Stimulated activated effector memory CD8-positive, alpha-beta T cell treated with anti-CD3 and anti-CD28 coated beads, Interleukin-12 subunit alpha, Interleukin-12 subunit beta, amount 100 ng/mL, for 72 hours (primary cell): ENCODE results near the gene VMAC.
"Not testable (repeated sequence)": the region's sequence is repeated elsewhere in the genome, so short reads cannot be mapped to it uniquely, and the experiment has no call there.

Experiments used
- ATAC-seq: fragments of 150-1000 bp; cut with Tn5 transposase; 2 replicates; pipeline ENCODE4 v1.10.0; 2021
- DNase-seq, 2 donors: peaks; one replicate each; pipeline ENCODE4 v3.0.0; 2021 to 2022; ENCODE audit warnings: low spot score in 2 of 2
- H3K27ac Mint-ChIP-seq: one replicate; pipeline ENCODE4 v1.8.0; 2022; ENCODE audit warnings: mild to moderate bottlenecking, mixed read lengths
- H3K36me3 Mint-ChIP-seq: one replicate; pipeline ENCODE4 v1.8.0; 2022; ENCODE audit warnings: mild to moderate bottlenecking, mixed read lengths
- H3K4me1 Mint-ChIP-seq: one replicate; pipeline ENCODE4 v1.8.0; 2022; ENCODE audit warnings: mixed read lengths
- H3K4me3 Mint-ChIP-seq: one replicate; pipeline ENCODE4 v1.8.0; 2022; ENCODE audit warnings: mild to moderate bottlenecking, mixed read lengths
- H3K9me3 Mint-ChIP-seq: one replicate; pipeline ENCODE4 v1.8.0; 2022; ENCODE audit warnings: mixed read lengths

The VMAC gene

DNA sequence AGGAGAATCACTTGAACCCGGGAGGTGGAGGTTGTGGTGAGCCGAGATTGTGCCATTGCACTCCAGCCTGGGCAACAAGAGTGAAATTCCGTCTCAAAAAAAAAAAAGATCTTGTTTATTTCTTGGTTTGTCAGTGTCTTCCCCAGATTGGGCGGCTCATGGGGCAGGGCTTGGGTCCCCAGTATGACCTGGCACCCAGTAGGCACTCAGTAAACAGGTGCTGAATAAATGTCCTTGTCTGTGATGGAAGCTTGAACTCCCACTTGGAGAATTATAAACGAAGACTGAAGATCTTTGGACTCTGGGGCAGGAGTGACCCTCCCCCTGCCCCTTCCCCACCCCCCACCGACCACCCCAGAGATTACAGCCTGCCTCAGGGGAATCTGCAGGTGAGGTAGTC, 24.5 kb upstream of the VMAC start:
- Mint-ChIP-seq H3K4me1 (no peaks in the 10 kb centered on the region), H3K36me3 (no peaks in the 10 kb centered on the region), H3K27ac (no peak overlapping the region), H3K9me3 (no peaks in the 10 kb centered on the region), H3K4me3 (no peak overlapping the region)
- DNase-seq = no peak
- no peak for ATAC-seq

DNA sequence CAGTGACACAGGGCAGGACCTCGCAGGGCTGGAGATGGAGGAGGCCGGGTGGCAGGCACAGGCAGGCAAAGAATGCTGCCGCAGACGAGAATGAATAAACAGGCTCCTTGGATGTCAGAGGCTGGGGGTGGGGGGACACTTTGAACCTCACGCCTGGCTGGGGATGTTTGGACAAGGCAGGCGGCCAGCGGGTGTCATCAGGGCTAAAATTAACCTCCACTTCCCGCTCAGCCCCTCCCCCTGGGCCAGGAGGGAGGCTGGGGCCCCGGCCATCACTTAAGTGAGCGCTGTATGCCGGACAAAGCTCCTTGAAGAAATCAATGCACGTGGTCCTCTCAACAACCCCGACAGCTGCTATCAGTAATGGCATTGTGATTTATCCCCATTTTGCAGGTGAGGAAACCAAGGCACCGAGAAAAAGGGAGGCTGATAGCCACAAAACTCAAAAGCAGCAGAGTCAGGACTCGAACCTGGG, 24.0 kb upstream of the VMAC start:
- H3K4me3 Mint-ChIP-seq = no peak overlapping the region
- H3K4me1 Mint-ChIP-seq = no peaks in the 10 kb centered on the region
- no peak for ATAC-seq
- H3K36me3 Mint-ChIP-seq = no peaks in the 10 kb centered on the region
- no peak overlapping the region for H3K27ac Mint-ChIP-seq
- no peak for DNase-seq
- H3K9me3 Mint-ChIP-seq = no peaks in the 10 kb centered on the region

DNA sequence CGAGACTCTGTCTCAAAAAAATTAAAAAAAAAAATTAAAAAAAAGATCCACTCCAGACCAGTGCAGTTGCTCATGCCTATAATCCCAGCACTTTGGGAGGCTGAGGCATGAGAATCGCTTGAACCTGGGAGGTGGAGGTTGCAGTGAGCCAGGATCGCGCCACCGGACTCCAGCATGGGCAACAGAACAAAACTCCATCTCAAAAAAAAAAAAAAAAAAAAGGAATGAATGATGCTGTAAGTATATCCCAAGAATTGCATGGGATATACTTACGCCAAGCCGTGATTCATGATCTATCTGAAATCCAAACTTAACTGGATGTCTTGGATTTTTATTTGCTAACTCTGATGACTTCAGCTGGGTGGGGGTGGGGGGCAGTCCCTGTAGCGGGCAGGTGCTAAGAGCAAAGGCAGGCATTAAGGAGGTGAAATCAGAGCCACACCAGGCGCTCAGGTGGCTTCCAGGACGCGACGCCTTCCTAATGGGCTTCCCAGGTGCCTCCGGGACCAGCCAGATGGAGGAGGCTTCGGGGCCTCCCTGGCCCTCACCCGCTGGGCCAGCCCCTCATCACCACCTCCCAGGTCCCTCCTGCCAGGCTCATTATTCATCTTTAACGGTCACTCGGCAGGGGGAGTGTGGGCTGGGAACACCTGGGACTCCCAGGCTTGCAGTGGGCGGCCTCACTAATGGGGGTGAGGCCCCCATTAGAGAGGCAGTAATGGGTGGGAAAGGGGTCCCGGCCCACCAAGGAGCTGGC, 23.0 kb upstream of the VMAC start:
- DNase-seq (no peak), ATAC-seq (no peak)
- H3K9me3 Mint-ChIP-seq = no peaks in the 10 kb centered on the region
- no peaks in the 10 kb centered on the region for H3K36me3 Mint-ChIP-seq
- no peak overlapping the region for H3K4me3 Mint-ChIP-seq
- H3K4me1 Mint-ChIP-seq = no peaks in the 10 kb centered on the region
- H3K27ac Mint-ChIP-seq = no peak overlapping the region

DNA sequence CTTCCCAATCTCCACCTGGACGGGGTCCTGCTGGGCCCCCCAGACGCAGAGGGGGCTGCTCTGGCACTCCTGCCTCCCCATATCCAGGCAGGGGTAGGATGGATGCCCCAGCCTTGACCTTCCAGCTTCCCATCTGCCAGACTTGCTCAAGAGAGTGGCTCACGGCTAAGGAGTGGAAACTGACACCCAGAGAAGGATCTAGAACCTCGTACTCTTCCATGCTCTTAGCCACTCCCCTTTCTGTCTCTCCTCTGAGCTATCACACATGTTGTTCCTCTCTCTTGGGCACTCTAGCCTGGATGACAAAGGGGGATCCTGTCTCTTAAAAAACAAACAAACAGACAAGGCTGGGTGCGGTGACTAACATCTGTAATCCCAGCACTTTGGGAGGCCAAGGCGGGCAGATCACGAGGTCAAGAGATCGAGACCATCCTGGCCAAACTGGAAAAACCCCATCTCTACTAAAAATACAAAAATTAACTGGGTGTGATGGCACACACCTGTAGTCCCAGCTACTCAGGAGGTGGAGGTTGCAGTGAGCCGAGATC, 22.2 kb upstream of the VMAC start:
- Mint-ChIP-seq H3K4me1 (no peaks in the 10 kb centered on the region), H3K36me3 (no peaks in the 10 kb centered on the region), H3K4me3 (no peak overlapping the region), H3K9me3 (no peaks in the 10 kb centered on the region), H3K27ac (no peak overlapping the region)
- ATAC-seq = no peak
- no peak for DNase-seq

DNA sequence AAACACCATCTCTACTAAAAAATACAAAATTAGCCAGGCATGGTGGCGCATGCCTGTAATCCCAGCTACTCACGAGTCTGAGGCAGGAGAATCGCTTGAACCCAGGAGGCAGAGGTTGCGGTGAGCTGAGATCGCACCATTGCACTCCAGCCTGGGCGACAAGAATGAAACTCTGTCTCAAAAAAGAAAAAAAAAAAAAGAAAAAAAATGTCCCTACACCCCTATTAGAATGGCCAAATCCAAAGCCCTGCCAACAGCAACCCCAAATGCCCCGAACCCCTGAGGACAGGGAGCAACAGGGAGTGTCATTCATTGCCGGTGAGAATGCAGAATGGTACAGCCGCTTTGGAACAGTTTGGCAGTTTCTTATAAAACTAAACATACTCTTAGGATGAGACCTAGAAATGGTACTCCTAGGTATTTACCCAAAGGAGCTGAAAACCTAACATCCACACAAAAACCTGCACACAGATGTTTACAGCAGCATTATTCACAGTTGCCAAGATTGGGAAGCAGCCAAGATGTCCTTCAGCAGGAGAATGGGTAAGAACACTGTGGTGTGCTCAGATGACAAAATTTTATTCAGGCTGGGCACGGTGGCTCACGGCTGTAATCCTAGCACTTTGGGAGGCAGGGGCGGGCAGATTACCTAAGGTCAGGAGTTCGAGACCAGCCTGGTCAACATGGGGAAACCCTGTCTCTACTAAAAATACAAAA, 21.4 kb upstream of the VMAC start:
- not testable (repeated sequence) for H3K27ac Mint-ChIP-seq, DNase-seq, H3K4me3 Mint-ChIP-seq, ATAC-seq, H3K36me3 Mint-ChIP-seq, H3K4me1 Mint-ChIP-seq, H3K9me3 Mint-ChIP-seq

DNA sequence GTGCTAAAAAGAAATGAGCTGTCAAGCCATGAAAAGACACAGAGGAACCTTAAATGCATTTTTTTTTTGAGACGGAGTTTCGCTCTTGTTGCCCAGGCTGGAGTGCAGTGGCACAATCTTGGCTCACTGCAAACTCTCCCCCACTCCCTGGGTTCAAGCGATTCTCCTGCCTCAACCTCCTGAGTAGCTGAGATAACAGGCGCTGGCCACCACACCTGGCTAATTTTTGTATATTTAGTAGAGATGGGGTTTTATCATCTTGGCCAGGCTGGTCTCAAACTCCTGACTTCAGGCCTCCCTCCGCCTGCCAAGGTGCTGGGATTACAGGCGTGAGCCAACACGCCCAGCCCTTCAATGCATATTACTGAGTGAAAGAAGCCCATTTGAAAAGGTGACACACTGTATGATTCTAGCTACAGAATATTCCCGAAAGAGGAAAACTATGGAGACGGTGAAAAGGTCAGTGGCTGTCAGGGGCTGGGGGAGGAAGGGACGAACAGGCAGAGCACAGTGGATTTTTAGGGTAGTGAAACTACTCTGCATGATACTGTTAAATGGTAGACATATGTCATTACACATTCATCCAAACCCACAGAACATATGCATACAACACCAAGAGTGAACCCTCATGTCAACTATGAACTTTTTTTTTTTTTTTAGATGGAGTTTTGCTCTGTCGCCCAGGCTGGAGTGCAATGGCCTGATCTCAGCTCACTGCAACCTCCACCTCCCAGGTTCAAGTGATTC, 20.4 kb upstream of the VMAC start:
- H3K36me3 Mint-ChIP-seq, H3K4me1 Mint-ChIP-seq, ATAC-seq, H3K4me3 Mint-ChIP-seq, H3K9me3 Mint-ChIP-seq, H3K27ac Mint-ChIP-seq, DNase-seq: not testable (repeated sequence)

DNA sequence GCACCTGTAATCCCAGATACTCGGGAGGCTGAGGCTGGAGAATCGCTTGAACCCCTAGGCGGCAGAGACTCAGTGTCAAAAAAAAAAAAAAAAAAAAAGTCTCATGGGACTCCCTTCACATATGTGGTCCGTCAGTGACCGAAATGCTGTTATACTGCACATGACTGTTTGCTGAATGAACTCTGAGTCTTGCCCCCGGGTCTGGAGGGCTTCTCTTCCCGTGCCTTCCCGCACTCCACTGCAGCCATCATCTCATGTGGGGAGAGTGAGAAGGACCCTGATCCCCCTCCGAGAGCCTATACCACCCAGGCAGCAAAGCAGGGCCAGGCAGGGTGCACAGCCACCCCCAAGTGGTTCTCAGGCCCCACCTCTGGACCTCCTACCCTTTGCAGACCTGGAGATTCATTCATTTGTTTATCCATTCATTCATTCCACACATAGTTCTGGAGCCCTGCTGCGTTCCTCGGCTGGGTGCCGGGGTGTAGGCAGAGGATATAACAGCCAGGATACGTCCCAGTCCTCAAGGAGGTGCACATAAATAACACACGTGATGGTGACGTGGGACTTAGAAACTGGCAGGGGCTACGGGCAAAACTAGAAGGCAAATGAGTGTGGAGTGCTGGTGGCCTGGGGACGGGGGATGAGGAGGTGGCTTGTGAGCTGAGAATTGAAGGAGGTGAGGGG, 15.2 kb upstream of the VMAC start:
- DNase-seq = no peak
- Mint-ChIP-seq H3K4me1 (peaks cover 12% of the 10 kb centered on the region), H3K4me3 (no peak overlapping the region), H3K9me3 (no peaks in the 10 kb centered on the region), H3K27ac (peak overlapping the region; percentile 34), H3K36me3 (peaks cover 21% of the 10 kb centered on the region)
- ATAC-seq = peak; percentile 3

DNA sequence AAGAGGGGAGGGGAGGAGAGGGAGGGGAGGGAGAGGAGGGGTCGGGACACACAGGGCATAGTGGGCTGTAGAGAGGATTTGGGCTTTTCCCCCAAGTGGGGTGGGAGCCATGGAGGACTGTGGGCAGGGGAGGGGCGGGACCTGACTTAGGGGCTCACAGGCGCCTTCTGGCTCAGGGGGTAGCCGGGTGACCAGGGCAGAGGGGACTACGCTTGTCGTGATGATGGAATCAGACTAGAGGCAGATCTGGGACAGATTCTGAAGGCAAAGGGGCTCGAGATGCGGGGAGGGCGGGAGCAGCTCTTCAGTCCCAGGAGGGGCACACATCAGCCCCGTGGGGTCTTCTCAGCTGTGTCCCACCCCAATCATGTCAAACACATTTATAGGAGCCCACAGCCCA, 14.6 kb upstream of the VMAC start:
- Mint-ChIP-seq H3K4me3 (no peak overlapping the region), H3K27ac (no peak overlapping the region), H3K36me3 (peaks cover 21% of the 10 kb centered on the region), H3K4me1 (peaks cover 12% of the 10 kb centered on the region), H3K9me3 (no peaks in the 10 kb centered on the region)
- ATAC-seq = peak; percentile 15
- DNase-seq = no peak

DNA sequence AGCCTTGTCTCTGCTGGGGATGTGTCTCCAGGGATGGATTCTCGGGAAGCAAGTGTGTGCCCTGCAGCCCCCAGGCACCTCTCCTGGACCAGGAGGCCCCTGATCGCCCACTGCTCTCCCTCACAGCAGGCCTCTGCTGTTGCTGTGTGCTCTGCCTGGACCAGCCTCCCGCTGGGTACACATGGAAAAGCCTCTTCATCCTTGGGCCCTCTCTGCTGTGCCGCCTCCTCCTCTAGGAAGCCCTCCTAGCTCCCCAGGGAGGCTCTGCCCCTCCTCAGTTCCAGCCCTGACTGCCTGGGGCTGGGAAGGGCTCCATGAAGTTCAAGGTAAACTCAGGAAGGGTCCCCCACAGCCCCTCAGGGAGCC, 13.1 kb upstream of the VMAC start:
- no peaks in the 10 kb centered on the region for H3K9me3 Mint-ChIP-seq
- H3K36me3 Mint-ChIP-seq = peaks cover 27% of the 10 kb centered on the region
- H3K4me3 Mint-ChIP-seq = no peak overlapping the region
- peaks cover 12% of the 10 kb centered on the region for H3K4me1 Mint-ChIP-seq
- DNase-seq (no peak), ATAC-seq (no peak)
- no peak overlapping the region for H3K27ac Mint-ChIP-seq

DNA sequence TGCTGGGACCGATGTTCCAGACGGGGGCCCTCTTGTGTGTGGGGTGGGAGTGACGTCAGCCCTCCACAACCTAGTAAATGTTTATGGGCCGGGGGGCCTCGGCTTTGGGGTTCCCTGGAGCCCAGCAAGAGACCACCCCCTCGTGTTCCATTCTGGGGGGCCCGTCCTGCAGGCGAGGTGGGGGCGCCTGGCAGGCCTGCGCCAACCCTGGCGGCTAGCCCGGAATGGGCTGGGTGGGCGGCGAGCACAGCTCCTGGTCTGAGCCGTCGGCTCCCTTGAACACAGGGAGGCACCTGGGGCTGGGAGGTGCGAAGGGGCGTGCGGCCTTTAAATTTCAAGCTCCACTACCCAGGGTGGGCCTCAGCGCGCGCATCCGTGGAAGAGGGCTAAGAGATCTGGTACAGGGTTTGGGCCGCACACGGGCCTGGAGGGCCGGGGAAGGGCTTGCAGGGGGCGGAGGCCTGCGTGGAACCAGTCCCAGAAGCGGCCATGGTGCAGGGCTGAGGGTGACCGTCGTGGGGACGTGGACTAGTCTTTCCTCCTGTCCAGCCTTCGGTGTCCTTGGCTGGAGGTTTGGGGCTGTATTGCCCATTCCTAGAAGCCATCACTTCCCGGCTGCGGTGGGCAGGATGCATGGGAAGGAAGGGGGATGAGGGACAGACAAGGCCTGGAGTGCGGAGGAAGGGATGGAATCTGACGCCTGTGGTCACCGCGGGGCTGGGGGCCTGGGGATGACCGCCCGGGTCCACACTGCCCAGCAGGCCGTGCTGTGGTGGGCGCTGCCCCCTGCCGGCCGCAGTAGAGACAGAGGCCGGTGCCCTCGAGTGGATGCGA, 12.5 kb upstream of the VMAC start:
- Mint-ChIP-seq H3K9me3 (no peaks in the 10 kb centered on the region), H3K4me1 (peaks cover 12% of the 10 kb centered on the region), H3K4me3 (no peak overlapping the region), H3K36me3 (peaks cover 27% of the 10 kb centered on the region), H3K27ac (no peak overlapping the region)
- no peak for DNase-seq
- ATAC-seq = peak; percentile 45

DNA sequence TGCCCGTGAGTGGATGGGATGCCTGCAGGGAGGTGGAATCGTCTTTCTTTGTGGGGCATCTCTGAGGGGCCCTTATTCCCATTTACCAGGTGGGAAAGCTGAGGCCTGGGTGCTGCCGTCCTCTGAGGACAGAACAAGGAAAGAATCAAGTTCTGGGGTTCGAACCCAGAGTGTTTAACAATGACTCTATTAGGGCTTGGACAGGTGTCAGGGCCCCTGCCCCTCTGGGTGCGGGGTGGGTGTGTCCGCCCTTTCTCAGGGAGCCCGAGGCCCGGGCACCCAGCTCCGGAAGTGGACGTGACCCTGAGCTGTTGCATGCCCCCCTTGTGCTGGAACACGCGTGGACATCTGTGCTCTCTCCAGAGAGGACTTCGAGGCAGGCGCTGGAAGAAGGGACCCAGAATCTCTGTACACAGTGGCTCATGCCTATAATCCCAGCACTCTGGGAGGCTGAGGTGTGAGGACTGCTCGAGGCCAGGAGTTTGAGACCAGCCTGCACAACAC, 11.8 kb upstream of the VMAC start:
- H3K4me3 Mint-ChIP-seq = no peak overlapping the region
- peaks cover 26% of the 10 kb centered on the region for H3K36me3 Mint-ChIP-seq
- ATAC-seq (no peak), DNase-seq (no peak)
- H3K27ac Mint-ChIP-seq = no peak overlapping the region
- no peaks in the 10 kb centered on the region for H3K9me3 Mint-ChIP-seq
- H3K4me1 Mint-ChIP-seq = peaks cover 12% of the 10 kb centered on the region

DNA sequence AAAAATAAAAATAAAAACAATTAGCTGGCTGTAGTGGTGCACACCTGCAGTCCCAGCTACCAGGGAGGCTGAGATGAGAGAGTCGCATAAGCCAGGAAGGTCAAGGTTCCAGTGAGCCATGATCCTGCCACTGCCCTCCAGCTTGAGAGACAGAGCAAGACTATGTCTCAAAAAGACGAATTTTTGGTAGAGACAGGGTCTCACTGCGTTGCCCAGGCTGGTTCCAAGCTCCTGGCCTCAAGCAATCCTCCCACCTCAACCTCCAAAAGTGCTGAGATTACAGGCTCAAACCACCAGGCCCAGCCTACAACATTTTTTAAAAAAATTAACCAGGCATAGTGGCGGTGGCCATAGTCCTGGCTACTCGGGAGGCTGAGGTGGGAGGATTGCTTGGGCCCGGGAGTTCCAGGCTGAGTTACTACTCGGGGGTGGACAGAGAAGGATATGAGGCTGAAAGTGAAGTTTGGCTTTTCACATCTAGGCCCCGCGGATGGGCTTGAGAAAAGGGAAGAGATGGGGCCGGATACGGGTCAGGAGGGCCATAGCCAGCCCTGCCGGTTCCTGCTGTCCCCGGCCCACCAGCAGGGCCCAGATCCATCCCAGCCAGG, 11.3 kb upstream of the VMAC start:
- Mint-ChIP-seq H3K9me3 (no peaks in the 10 kb centered on the region), H3K36me3 (peaks cover 27% of the 10 kb centered on the region), H3K4me3 (no peak overlapping the region), H3K27ac (no peak overlapping the region), H3K4me1 (peaks cover 12% of the 10 kb centered on the region)
- ATAC-seq (no peak), DNase-seq (no peak)

DNA sequence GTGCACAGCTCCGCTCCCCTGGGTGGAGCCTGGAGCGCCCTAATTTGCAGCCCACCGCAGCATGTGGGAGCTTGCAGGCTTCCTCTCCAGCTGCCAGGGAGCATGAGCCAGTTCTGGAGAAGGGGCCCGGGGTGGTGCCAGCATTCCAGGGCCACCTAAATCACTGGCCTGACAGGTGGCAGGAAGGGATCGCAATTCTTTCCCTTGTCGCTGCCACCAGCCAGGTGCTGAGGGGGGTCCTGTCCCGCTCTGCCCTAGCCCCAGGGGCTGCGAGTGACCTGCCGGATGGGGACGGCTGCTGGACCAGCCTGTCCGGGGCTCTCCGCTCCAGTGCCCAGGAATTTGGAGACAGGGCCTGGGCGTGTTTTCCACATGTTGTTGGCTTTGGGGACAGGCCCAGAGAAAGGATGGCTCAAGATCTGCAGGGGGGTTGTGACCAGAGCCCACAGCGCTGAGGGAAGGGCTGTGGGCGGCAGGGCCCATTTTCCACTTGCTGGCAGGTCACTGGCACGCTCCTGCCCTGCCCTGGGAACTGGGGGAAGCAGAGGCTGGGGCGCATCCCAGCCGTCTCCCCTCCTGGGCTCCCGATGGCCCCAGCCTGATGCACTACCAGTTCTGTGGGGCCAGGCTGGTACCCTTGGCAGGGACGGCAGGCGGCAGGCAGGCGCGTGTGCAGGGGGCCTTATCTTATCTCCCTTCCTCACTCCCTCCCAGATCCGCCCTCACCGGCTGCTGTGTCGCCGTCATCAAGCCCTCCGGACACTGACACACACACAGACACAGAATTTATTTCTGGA, 10.6 kb upstream of the VMAC start:
- no peak for DNase-seq
- Mint-ChIP-seq H3K36me3 (peaks cover 27% of the 10 kb centered on the region), H3K9me3 (no peaks in the 10 kb centered on the region), H3K4me3 (no peak overlapping the region), H3K27ac (no peak overlapping the region), H3K4me1 (peaks cover 12% of the 10 kb centered on the region)
- no peak for ATAC-seq
